HEK293 (cell line): Measurements from ENCODE around the gene CDK14.
A peak's percentile ranks its signal among the peaks of the same experiment; 100 is the strongest.

Source experiments
- CTCF ChIA-PET: fragments of 350-600 bp; formaldehyde crosslinking; extraction: SDS; loops from one replicate; lab custom pipeline; 2021; ENCODE audit warnings: antibody characterized with exemption; lab: Yijun Ruan, JAX
- POLR2A ChIA-PET: fragments of 300-600 bp; formaldehyde crosslinking; extraction: SDS; loops from one replicate; lab custom pipeline; 2020; ENCODE audit warnings: antibody characterized with exemption, inconsistent platforms; lab: Yijun Ruan, JAX
- H3K27ac ChIP-seq: fragments of 200-500 bp; sonication (Bioruptor generic); 2 replicates; pipeline ENCODE4 v1.5.1; 2014; ENCODE audit warnings: low read depth, low read length, control low read depth, inconsistent platforms; ENCODE audit errors: extremely low read depth
- H3K36me3 ChIP-seq, 2 experiments: fragments of 200-500 bp in 1 of 2; sonication (Bioruptor generic) in 1 of 2; 1 replicate in 1 of 2; 2 replicates in 1 of 2; pipeline ENCODE4 v1.5.1; 2014 to 2017; ENCODE audit warnings: inconsistent platforms in 2 of 2, low read length in 2 of 2; ENCODE audit not compliant: control insufficient read depth in 2 of 2, insufficient read depth in 1 of 2
- H3K4me1 ChIP-seq: fragments of 200-500 bp; sonication (Bioruptor generic); 2 replicates; pipeline ENCODE4 v1.5.1; 2014; ENCODE audit warnings: mild to moderate bottlenecking, low read length, inconsistent platforms; ENCODE audit not compliant: control insufficient read depth, insufficient read depth
- H3K4me3 ChIP-seq: 2 replicates; pipeline ENCODE4 v1.5.1; 2011; ENCODE audit warnings: low read depth, mild to moderate bottlenecking, control low read depth, low read length, moderate library complexity
- H3K9me3 ChIP-seq: fragments of 200-500 bp; sonication (Bioruptor generic); 2 replicates; pipeline ENCODE4 v1.5.1; 2014; ENCODE audit warnings: low read depth, low read length, inconsistent platforms; ENCODE audit not compliant: control insufficient read depth, insufficient read depth
- GLIS2 ChIP-seq: fragments of 450-650 bp; formaldehyde crosslinking; IDR thresholded peaks from 2 replicates; pipeline ENCODE4 v1.5.1; 2016; ENCODE audit warnings: missing biosample characterization, missing genetic modification characterization
- REPIN1 ChIP-seq: fragments of 450-650 bp; formaldehyde crosslinking; IDR thresholded peaks from 2 replicates; pipeline ENCODE4 v1.5.1; 2017; ENCODE audit warnings: missing biosample characterization, missing genetic modification characterization, low read depth
- SCRT2 ChIP-seq: fragments of 450-650 bp; formaldehyde crosslinking; IDR thresholded peaks from 2 replicates; pipeline ENCODE4 v1.5.1; 2016; ENCODE audit warnings: missing biosample characterization, missing genetic modification characterization
- SP7 ChIP-seq: fragments of 450-650 bp; formaldehyde crosslinking; IDR thresholded peaks from 2 replicates; pipeline ENCODE4 v1.5.1; 2016; ENCODE audit warnings: missing biosample characterization, missing genetic modification characterization
- TCF7L2 ChIP-seq: IDR thresholded peaks from 2 replicates; pipeline ENCODE4 v1.6.1; 2011; ENCODE audit warnings: low read depth, mild to moderate bottlenecking, inconsistent platforms, low read length, moderate library complexity, borderline replicate concordance
- WT1 ChIP-seq: fragments of 450-650 bp; formaldehyde crosslinking; IDR thresholded peaks from 2 replicates; pipeline ENCODE4 v1.5.1; 2016; ENCODE audit warnings: missing biosample characterization, missing genetic modification characterization
- ZFP69B ChIP-seq: fragments of 450-650 bp; formaldehyde crosslinking; IDR thresholded peaks from 2 replicates; pipeline ENCODE4 v1.5.1; 2016; ENCODE audit warnings: missing biosample characterization, missing genetic modification characterization
- ZIC2 ChIP-seq: fragments of 450-650 bp; formaldehyde crosslinking; IDR thresholded peaks from 2 replicates; pipeline ENCODE4 v1.5.1; 2016; ENCODE audit warnings: missing biosample characterization, missing genetic modification characterization
- ZNF24 ChIP-seq: fragments of 450-650 bp; formaldehyde crosslinking; IDR thresholded peaks from 2 replicates; pipeline ENCODE4 v1.5.1; 2016; ENCODE audit warnings: missing biosample characterization, missing genetic modification characterization
- ZNF335 ChIP-seq: fragments of 450-650 bp; formaldehyde crosslinking; conservative IDR thresholded peaks from 2 replicates; pipeline ENCODE4 v1.5.1; 2016; ENCODE audit warnings: missing biosample characterization, missing genetic modification characterization
- ZNF423 ChIP-seq: fragments of 450-650 bp; formaldehyde crosslinking; IDR thresholded peaks from 2 replicates; pipeline ENCODE4 v1.5.1; 2016; ENCODE audit warnings: missing biosample characterization, missing genetic modification characterization
- ZNF660 ChIP-seq: fragments of 450-650 bp; IDR thresholded peaks from 2 replicates; pipeline ENCODE4 v1.5.1; 2018; ENCODE audit warnings: missing biosample characterization, mild to moderate bottlenecking, missing genetic modification characterization
- ZNF830 ChIP-seq: fragments of 450-650 bp; IDR thresholded peaks from 2 replicates; pipeline ENCODE4 v1.5.0; 2018; ENCODE audit warnings: missing biosample characterization, missing genetic modification characterization, low read depth, mild to moderate bottlenecking, moderate library complexity
- TF ChIP-seq, protein P1 (sequence below): IDR thresholded peaks from 2 replicates; pipeline ENCODE4 v1.6.1; 2011; ENCODE audit warnings: mild to moderate bottlenecking, low read depth, low read length, borderline replicate concordance
- TF ChIP-seq, protein P2 (sequence below): fragments of 450-650 bp; formaldehyde crosslinking; IDR thresholded peaks from 2 replicates; pipeline ENCODE4 v1.5.1; 2017; ENCODE audit warnings: missing biosample characterization, missing genetic modification characterization
- TF ChIP-seq, protein P3 (sequence below): fragments of 450-650 bp; formaldehyde crosslinking; IDR thresholded peaks from 2 replicates; pipeline ENCODE4 v1.5.1; 2016; ENCODE audit warnings: missing biosample characterization, missing genetic modification characterization, low read depth

The CDK14 gene

DNA sequence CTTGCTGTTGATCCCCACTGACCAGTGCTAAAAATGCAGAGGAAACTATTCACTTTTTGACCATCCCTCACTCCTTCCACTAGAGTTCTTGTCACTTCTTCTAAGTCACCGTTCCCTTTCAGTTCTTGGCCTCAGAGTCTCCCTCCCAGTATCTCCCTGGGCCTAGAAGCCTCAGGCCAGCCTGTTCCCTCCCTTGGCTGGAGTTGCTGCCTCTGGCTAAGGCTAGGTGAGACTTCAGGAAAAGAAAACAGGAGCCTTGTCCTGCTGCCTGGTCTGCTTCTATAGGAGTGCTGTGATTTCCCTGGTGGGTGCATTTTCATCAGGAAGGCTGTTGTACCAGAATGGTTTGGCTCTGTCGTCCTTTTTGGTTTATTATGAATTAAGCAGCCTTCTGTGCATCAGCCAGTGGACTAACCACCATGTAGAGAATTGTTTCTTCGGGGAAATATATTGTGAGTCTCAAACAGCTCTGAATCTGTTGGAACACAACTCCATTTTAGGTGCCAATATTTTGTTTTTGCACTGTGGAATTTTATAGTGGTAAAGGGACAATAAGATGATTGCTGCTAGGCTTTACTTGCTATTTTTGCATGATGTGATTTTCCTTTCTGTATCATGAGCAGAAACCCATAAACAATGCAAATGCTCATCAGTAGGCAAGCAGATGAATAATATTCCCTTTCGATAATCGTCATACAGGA is 434.7 kb downstream of the CDK14 start:
- POLR2A ChIA-PET: no interaction called here

DNA sequence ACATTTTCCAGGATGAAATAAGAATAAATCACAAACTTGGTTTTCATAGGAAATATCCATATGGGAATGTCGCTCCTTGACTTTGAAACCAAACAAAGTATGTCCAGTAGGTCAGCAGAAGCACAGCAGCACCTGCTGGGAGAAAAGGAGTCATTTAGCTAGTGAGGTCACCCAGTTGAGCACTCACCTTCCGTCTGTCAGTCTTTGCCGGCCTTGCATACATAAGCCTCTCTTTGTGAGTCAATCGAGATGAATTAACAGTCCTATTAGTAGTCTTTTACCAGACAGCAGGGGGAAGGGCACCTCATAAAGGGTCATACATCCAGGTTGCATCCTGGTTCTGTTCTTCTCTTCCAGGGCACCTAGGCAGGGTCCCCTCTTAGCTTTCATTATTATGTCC is 435.6 kb downstream of the CDK14 start:
- ChIA-PET POLR2A (no interaction called here), CTCF (interaction anchor here (0.7 to 4.3 kb wide), 3 partner anchors 323 to 671 kb away, joined by 3 to 28 read pairs (median 27); no protein-coding TSS in a partner anchor)
- Histone ChIP-seq H3K27ac (no peak overlapping the region), H3K4me1 (no peaks in the 10 kb centered on the region), H3K9me3 (no peaks in the 10 kb centered on the region), H3K36me3 (no peaks in the 10 kb centered on the region), H3K4me3 (no peak overlapping the region)
- TF ChIP-seq, protein P1, sequence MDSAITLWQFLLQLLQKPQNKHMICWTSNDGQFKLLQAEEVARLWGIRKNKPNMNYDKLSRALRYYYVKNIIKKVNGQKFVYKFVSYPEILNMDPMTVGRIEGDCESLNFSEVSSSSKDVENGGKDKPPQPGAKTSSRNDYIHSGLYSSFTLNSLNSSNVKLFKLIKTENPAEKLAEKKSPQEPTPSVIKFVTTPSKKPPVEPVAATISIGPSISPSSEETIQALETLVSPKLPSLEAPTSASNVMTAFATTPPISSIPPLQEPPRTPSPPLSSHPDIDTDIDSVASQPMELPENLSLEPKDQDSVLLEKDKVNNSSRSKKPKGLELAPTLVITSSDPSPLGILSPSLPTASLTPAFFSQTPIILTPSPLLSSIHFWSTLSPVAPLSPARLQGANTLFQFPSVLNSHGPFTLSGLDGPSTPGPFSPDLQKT: no peak
- TF ChIP-seq ZNF335 (tag by site-specific recombination): no peak
- no peak for TF ChIP-seq REPIN1
- TF ChIP-seq TCF7L2: no peak
- TF ChIP-seq WT1 (tag by site-specific recombination): no peak
- TF ChIP-seq ZNF660 (tag by site-specific recombination): no peak
- TF ChIP-seq, protein P2, sequence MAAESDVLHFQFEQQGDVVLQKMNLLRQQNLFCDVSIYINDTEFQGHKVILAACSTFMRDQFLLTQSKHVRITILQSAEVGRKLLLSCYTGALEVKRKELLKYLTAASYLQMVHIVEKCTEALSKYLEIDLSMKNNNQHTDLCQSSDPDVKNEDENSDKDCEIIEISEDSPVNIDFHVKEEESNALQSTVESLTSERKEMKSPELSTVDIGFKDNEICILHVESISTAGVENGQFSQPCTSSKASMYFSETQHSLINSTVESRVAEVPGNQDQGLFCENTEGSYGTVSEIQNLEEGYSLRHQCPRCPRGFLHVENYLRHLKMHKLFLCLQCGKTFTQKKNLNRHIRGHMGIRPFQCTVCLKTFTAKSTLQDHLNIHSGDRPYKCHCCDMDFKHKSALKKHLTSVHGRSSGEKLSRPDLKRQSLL (tag by site-specific recombination): no peak
- no peak for TF ChIP-seq ZNF24 (tag by site-specific recombination)

More for the DNA sequence above, 434.7 kb downstream of the CDK14 start:
- TF ChIP-seq ZNF830: no peak
- TF ChIP-seq GLIS2 (tag by site-specific recombination): no peak
- H3K4me3 ChIP-seq: no peak overlapping the region
- no peaks in the 10 kb centered on the region for H3K9me3 ChIP-seq
- H3K27ac ChIP-seq: no peak overlapping the region
- H3K36me3 ChIP-seq: no peaks in the 10 kb centered on the region
- CTCF ChIA-PET: interaction anchor here (0.7 kb wide), 1 partner anchor 335 kb away, joined by 3 read pairs; no protein-coding TSS in a partner anchor
- no peaks in the 10 kb centered on the region for H3K4me1 ChIP-seq

DNA sequence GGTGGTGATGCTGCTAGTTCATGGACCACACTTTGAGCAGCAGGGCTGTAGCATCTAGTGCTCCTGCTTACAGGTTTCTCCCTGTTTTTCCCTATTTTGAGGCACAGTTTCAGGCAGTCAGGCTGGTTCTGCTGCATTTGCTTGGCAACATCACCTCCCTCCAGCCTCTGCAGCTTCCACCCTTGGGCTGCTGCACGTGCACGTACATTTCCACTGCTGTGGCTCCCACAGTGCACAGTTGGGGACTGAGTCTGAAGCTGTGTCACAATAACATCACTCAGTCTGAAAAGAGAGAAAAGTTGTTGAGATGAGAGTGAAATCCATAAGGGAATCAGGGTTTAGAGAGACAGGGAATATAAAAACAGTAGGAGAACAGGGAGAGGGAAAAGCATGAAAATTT is 437.5 kb downstream of the CDK14 start:
- Histone ChIP-seq H3K4me1 (no peaks in the 10 kb centered on the region), H3K9me3 (no peaks in the 10 kb centered on the region), H3K36me3 (no peaks in the 10 kb centered on the region), H3K4me3 (no peak overlapping the region), H3K27ac (no peak overlapping the region)
- ChIA-PET CTCF (interaction anchor here (0.9 to 4.3 kb wide), 3 partner anchors 92 to 578 kb away, joined by 3 to 28 read pairs (median 27); no protein-coding TSS in a partner anchor), POLR2A (no interaction called here)
- TF ChIP-seq, protein P3, sequence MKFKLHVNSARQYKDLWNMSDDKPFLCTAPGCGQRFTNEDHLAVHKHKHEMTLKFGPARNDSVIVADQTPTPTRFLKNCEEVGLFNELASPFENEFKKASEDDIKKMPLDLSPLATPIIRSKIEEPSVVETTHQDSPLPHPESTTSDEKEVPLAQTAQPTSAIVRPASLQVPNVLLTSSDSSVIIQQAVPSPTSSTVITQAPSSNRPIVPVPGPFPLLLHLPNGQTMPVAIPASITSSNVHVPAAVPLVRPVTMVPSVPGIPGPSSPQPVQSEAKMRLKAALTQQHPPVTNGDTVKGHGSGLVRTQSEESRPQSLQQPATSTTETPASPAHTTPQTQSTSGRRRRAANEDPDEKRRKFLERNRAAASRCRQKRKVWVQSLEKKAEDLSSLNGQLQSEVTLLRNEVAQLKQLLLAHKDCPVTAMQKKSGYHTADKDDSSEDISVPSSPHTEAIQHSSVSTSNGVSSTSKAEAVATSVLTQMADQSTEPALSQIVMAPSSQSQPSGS (tag by site-specific recombination): no peak
- no peak for TF ChIP-seq SP7 (tag by site-specific recombination)
- no peak for TF ChIP-seq ZFP69B (tag by site-specific recombination)
- TF ChIP-seq SCRT2 (tag by site-specific recombination): no peak
- no peak for TF ChIP-seq ZNF423 (tag by site-specific recombination)
- TF ChIP-seq TCF7L2: no peak
- TF ChIP-seq ZIC2 (tag by site-specific recombination): peak; percentile 85
